Tibial nerve (tissue), 3 donors: ENCODE measurements around the gene PDHX.

Experiments used
- CTCF ChIP-seq, 5 experiments: fragments of 200-600 bp in 3 of 5; fragments of 450-650 bp in 2 of 5; sonication (generic) in 3 of 5; IDR thresholded peaks; one replicate each; pipeline ENCODE4 v1.5.1; 2016 to 2019; ENCODE audit warnings: antibody characterized with exemption in 5 of 5, mild to moderate bottlenecking in 3 of 5, moderate library complexity in 2 of 5
- POLR2A ChIP-seq, 2 donors: fragments of 450-650 bp; IDR thresholded peaks; one replicate each; pipeline ENCODE4 v1.6.1; 2017; ENCODE audit warnings: antibody characterized with exemption in 2 of 2, mild to moderate bottlenecking in 2 of 2, moderate library complexity in 2 of 2

GRCh38 chr11:34897171-34897870, 19.1 kb upstream of the PDHX start:
- no peak for TF ChIP-seq CTCF (IDR thresholded peaks at IDR 0.05)
- TF ChIP-seq POLR2A (IDR thresholded peaks at IDR 0.05), result no peak
